Neural progenitor cell (in vitro differentiated cells): ENCODE data around the gene BTBD3. TPM values are rescaled to one million over a fixed set of nuclear protein-coding genes. Genes with fewer than 3 reads are reported as not detected.
A peak's percentile ranks its signal among the peaks of the same experiment; 100 is the strongest.

Source experiments
- DNase-seq: peaks from one replicate; pipeline ENCODE4 v3.0.0-alpha.2; 2016; ENCODE audit warnings: low spot score
- H2AFZ ChIP-seq: fragments of 200-600 bp; sonication (generic); replicated peaks from 2 replicates; pipeline ENCODE4 v1.6.1; 2016; ENCODE audit warnings: antibody characterized with exemption
- H3F3A ChIP-seq: fragments of 200-600 bp; sonication (generic); 2 replicates; pipeline ENCODE4 v1.6.1; 2016; ENCODE audit warnings: antibody characterized with exemption, low read depth
- H3K27ac ChIP-seq: fragments of 200-600 bp; sonication (generic); 2 replicates; pipeline ENCODE4 v1.5.1; 2016; ENCODE audit warnings: mild to moderate bottlenecking
- H3K27me3 ChIP-seq: fragments of 200-600 bp; sonication (generic); 2 replicates; pipeline ENCODE4 v1.6.1; 2016; ENCODE audit warnings: mild to moderate bottlenecking, moderate library complexity
- H3K36me3 ChIP-seq: fragments of 200-600 bp; sonication (generic); 2 replicates; pipeline ENCODE4 v1.5.1; 2016
- H3K4me1 ChIP-seq: fragments of 200-600 bp; sonication (generic); 2 replicates; pipeline ENCODE4 v1.6.1; 2016; ENCODE audit warnings: mixed run types
- H3K4me2 ChIP-seq: fragments of 200-600 bp; sonication (generic); 2 replicates; pipeline ENCODE4 v1.6.1; 2016
- H3K4me3 ChIP-seq: fragments of 200-600 bp; sonication (generic); 2 replicates; pipeline ENCODE4 v1.5.1; 2016
- H3K79me2 ChIP-seq: fragments of 200-600 bp; sonication (generic); 2 replicates; pipeline ENCODE4 v1.6.1; 2016; ENCODE audit warnings: low read depth
- H3K9ac ChIP-seq: fragments of 200-600 bp; sonication (generic); 2 replicates; pipeline ENCODE4 v1.6.1; 2016
- H3K9me3 ChIP-seq: fragments of 200-600 bp; sonication (generic); 2 replicates; pipeline ENCODE4 v1.5.1; 2016; ENCODE audit warnings: low read depth
- H4K20me1 ChIP-seq: fragments of 200-600 bp; sonication (generic); 2 replicates; pipeline ENCODE4 v1.6.1; 2016; ENCODE audit warnings: low read depth
- H3K27ac Mint-ChIP-seq: 3 replicates; pipeline ENCODE4 v1.8.0; 2021; ENCODE audit warnings: mixed read lengths
- H3K27me3 Mint-ChIP-seq: 2 replicates; pipeline ENCODE4 v1.8.0; 2022; ENCODE audit warnings: low read depth, mild to moderate bottlenecking, inconsistent platforms, moderate library complexity, mixed read lengths; ENCODE audit not compliant: insufficient read depth
- H3K36me3 Mint-ChIP-seq: 3 replicates; pipeline ENCODE4 v1.8.0; 2021; ENCODE audit warnings: mixed read lengths
- H3K4me1 Mint-ChIP-seq: 3 replicates; pipeline ENCODE4 v1.8.0; 2021; ENCODE audit warnings: mixed read lengths
- H3K4me3 Mint-ChIP-seq: 3 replicates; pipeline ENCODE4 v1.8.0; 2021; ENCODE audit warnings: mild to moderate bottlenecking, moderate library complexity, mixed read lengths
- H3K9me3 Mint-ChIP-seq: 3 replicates; pipeline ENCODE4 v1.8.0; 2020; ENCODE audit warnings: mixed read lengths
- EZH2 ChIP-seq: fragments of 200-600 bp; sonication (generic); IDR thresholded peaks from 2 replicates; pipeline ENCODE4 v1.6.1; 2017; ENCODE audit warnings: antibody characterized with exemption, mild to moderate bottlenecking, moderate library complexity
- EZH2phosphoT487 ChIP-seq: fragments of 200-600 bp; sonication (generic); IDR thresholded peaks from 2 replicates; pipeline ENCODE4 v1.6.1; 2017; ENCODE audit warnings: antibody characterized with exemption
- total RNA-seq: library from RNA; depleted of rRNA; stranded (reverse); fragments of >200 nt; gene quantifications from 2 replicates; pipeline ENCODE4 v1.2.3, GENCODE V29; 2015; ENCODE audit warnings: low replicate concordance
- TF ChIP-seq, protein P1 (sequence below): fragments of 200-600 bp; sonication (generic); IDR thresholded peaks from 2 replicates; pipeline ENCODE4 v1.5.1; 2017; ENCODE audit warnings: antibody characterized with exemption, mild to moderate bottlenecking

BTBD3 gene
- total RNA-seq, 1 donor from 2014 or later = 114 TPM

DNA sequence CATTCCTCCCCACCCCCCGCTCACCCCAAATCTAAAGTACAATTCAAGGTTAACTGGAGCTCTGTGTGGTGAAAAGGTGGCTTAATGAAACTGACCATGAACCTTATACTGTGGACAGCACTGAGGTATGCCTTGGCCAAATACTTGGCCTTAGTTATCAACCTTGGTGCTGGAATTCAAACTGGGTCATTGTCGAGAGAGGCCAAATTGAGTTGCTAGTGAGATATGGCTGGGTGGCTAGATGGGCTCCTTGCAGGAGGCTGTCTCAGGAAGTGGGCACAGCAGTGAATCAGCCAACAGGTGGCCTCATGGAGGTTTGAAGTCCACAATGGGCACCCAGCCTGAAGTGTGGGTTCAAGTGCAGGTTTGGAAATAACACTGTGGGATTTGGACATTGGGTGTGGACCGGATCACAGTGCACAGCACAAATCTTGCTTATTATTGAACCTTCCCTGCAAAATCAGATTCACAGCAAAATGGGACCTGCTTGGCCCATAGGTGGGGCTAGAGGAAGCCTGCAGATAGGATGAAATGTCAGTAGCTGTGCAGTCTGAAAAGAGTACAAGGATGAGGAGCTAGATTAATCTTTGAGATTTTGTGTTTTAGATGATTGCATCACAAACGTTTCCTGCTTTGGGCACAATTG, 5.6 kb upstream of the BTBD3 start:
- Mint-ChIP-seq H3K27ac (no peak overlapping the region), H3K9me3 (peaks cover 33% of the 10 kb centered on the region), H3K4me3 (no peak overlapping the region), H3K27me3 (peaks cover 2% of the 10 kb centered on the region), H3K4me1 (no peaks in the 10 kb centered on the region), H3K36me3 (peaks cover 38% of the 10 kb centered on the region)
- no peak for TF ChIP-seq EZH2phosphoT487
- TF ChIP-seq, protein P1, sequence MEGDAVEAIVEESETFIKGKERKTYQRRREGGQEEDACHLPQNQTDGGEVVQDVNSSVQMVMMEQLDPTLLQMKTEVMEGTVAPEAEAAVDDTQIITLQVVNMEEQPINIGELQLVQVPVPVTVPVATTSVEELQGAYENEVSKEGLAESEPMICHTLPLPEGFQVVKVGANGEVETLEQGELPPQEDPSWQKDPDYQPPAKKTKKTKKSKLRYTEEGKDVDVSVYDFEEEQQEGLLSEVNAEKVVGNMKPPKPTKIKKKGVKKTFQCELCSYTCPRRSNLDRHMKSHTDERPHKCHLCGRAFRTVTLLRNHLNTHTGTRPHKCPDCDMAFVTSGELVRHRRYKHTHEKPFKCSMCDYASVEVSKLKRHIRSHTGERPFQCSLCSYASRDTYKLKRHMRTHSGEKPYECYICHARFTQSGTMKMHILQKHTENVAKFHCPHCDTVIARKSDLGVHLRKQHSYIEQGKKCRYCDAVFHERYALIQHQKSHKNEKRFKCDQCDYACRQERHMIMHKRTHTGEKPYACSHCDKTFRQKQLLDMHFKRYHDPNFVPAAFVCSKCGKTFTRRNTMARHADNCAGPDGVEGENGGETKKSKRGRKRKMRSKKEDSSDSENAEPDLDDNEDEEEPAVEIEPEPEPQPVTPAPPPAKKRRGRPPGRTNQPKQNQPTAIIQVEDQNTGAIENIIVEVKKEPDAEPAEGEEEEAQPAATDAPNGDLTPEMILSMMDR = peak; percentile 63
- no peak for TF ChIP-seq EZH2
- Histone ChIP-seq H3K9ac (no peak overlapping the region), H3K4me3 (no peak overlapping the region), H2AFZ (no peak overlapping the region), H3K4me2 (no peak overlapping the region), H4K20me1 (peaks cover 88% of the 10 kb centered on the region), H3K79me2 (peaks cover 100% of the 10 kb centered on the region), H3K27ac (no peak overlapping the region), H3K4me1 (peaks cover 7% of the 10 kb centered on the region), H3K36me3 (no peaks in the 10 kb centered on the region), H3F3A (no peaks in the 10 kb centered on the region), H3K27me3 (no peaks in the 10 kb centered on the region), H3K9me3 (no peaks in the 10 kb centered on the region)
- peak; percentile 21 for DNase-seq

DNA sequence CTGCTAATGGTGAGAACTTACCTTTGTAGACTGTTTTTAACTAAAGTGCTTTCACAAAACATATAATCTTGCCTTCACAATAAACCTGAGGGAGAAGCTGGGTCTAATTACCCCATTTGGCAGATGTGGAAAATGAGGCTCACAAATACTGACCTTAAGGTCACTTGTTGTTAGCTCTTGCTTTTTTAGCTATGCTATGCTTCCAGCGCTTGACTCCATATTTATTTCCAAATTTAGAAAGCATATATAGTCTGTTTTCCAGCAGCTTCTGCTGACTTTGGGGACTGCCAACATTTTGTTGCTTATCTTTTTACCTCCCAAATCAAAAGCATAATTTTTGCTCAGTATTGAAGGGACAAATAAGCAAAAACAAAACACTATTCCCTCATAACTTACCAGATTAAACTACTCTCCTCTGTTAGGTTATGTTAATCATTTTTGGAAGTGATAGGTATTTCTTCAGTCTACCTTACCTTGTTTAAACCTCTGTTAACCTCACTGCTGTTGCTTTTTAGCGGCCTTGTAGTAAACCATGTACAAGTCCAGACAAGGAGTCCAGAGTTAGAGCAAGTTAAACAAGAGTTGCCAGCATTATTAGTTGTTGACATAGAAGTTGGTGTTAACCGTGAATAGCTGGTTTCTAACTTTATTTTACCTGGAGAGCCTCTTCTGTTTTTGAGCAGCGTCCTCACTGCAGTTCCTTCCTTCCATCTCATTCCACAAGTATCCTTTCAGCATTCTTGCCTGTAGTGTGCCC, 4.9 kb upstream of the BTBD3 start:
- H3K36me3 ChIP-seq = no peaks in the 10 kb centered on the region
- H3K9me3 ChIP-seq = no peaks in the 10 kb centered on the region
- no peak overlapping the region for H3K9ac ChIP-seq
- H3K9me3 Mint-ChIP-seq = peaks cover 27% of the 10 kb centered on the region
- TF ChIP-seq, protein P1 = no peak
- TF ChIP-seq EZH2phosphoT487 (no peak), EZH2 (no peak)
- H4K20me1 ChIP-seq = peaks cover 89% of the 10 kb centered on the region
- no peak for DNase-seq
- H3K27ac Mint-ChIP-seq = no peak overlapping the region
- H2AFZ ChIP-seq = no peak overlapping the region
- H3K27me3 Mint-ChIP-seq = no peaks in the 10 kb centered on the region
- H3K4me1 ChIP-seq = peaks cover 12% of the 10 kb centered on the region
- peaks cover 100% of the 10 kb centered on the region for H3K79me2 ChIP-seq
- H3K4me2 ChIP-seq = no peak overlapping the region
- peaks cover 32% of the 10 kb centered on the region for H3K36me3 Mint-ChIP-seq
- no peak overlapping the region for H3K4me3 ChIP-seq
- H3F3A ChIP-seq = no peaks in the 10 kb centered on the region
- no peak overlapping the region for H3K4me3 Mint-ChIP-seq
- H3K4me1 Mint-ChIP-seq = peaks cover 2% of the 10 kb centered on the region
- H3K27ac ChIP-seq = no peak overlapping the region
- no peaks in the 10 kb centered on the region for H3K27me3 ChIP-seq

DNA sequence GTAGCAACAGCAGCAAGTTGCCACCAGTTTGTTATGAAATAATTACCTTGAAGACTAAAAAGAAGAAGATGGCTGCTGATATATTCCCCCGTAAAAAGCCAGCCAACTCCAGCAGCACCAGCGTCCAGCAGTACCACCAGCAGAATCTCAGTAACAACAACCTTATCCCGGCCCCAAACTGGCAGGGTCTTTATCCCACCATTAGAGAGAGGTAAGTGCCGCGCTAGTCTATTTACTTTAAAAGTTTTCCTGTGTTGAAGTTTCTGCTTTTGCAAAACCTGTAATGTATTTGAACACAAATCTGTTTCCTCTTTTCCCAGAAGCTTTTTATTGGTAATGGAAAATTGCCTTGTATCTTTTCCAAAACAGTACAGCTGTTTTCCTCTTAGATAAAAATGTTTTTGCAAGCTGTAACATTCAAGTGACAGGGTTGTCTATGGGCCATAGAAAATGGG, 725 bp downstream of the BTBD3 start:
- peaks cover 14% of the 10 kb centered on the region for H3K4me1 Mint-ChIP-seq
- Histone ChIP-seq H3K9ac (no peak overlapping the region), H3K27ac (no peak overlapping the region), H3K4me2 (no peak overlapping the region), H3K79me2 (peaks cover 84% of the 10 kb centered on the region), H3K9me3 (no peaks in the 10 kb centered on the region), H3K4me3 (no peak overlapping the region), H3K27me3 (no peaks in the 10 kb centered on the region), H4K20me1 (peaks cover 81% of the 10 kb centered on the region), H3F3A (no peaks in the 10 kb centered on the region), H2AFZ (no peak overlapping the region), H3K4me1 (peaks cover 11% of the 10 kb centered on the region), H3K36me3 (no peaks in the 10 kb centered on the region)
- TF ChIP-seq, protein P1 = no peak
- TF ChIP-seq EZH2 (no peak), EZH2phosphoT487 (no peak)
- DNase-seq = no peak
- H3K27me3 Mint-ChIP-seq = no peaks in the 10 kb centered on the region
- H3K9me3 Mint-ChIP-seq = no peaks in the 10 kb centered on the region
- peak overlapping the region; percentile 3 for H3K27ac Mint-ChIP-seq
- H3K4me3 Mint-ChIP-seq = no peak overlapping the region
- peaks cover 30% of the 10 kb centered on the region for H3K36me3 Mint-ChIP-seq
